SK-N-SH treated with all-trans-retinoic acid at 6 μM for 48 hours (cell line): Measurements from ENCODE around the gene GALNTL6.

Source experiments
- ATAC-seq: fragments of 200-7000 bp; cut with Tn5 transposase; 3 replicates; pipeline ENCODE4 v1.9.1; 2020; ENCODE audit warnings: mild to moderate bottlenecking, moderate library complexity
- ARNTL ChIP-seq: fragments of 450-650 bp; formaldehyde crosslinking; IDR thresholded peaks from 2 replicates; pipeline ENCODE4 v1.5.0; 2020; ENCODE audit warnings: low read depth, mild to moderate bottlenecking, moderate library complexity, borderline replicate concordance
- BACH2 ChIP-seq: fragments of 250-450 bp; sonication (Bioruptor Pico); IDR thresholded peaks from 2 replicates; pipeline ENCODE4 v1.9.0; 2021; ENCODE audit warnings: mild to moderate bottlenecking, borderline replicate concordance
- ESRRG ChIP-seq: fragments of 250-450 bp; sonication (Bioruptor Pico); IDR thresholded peaks from 2 replicates; pipeline ENCODE4 v1.6.1; 2021; ENCODE audit warnings: mild to moderate bottlenecking
- GLIS3 ChIP-seq: fragments of 250-450 bp; sonication (Bioruptor Pico); IDR thresholded peaks from 2 replicates; pipeline ENCODE4 v1.5.0; 2020; ENCODE audit warnings: mild to moderate bottlenecking, moderate library complexity
- ISL1 ChIP-seq: fragments of 250-450 bp; sonication (Bioruptor Pico); IDR thresholded peaks from 2 replicates; pipeline ENCODE4 v2.1.2; 2022; ENCODE audit warnings: mild to moderate bottlenecking, moderate library complexity
- OSR1 ChIP-seq: fragments of 250-450 bp; sonication (Bioruptor Pico); IDR thresholded peaks from 2 replicates; pipeline ENCODE4 v1.8.0; 2022; ENCODE audit warnings: moderate library complexity, mild to moderate bottlenecking, inconsistent platforms
- PATZ1 ChIP-seq: fragments of 250-450 bp; sonication (Bioruptor Pico); IDR thresholded peaks from 2 replicates; pipeline ENCODE4 v1.8.0; 2020; ENCODE audit warnings: mild to moderate bottlenecking, moderate library complexity, borderline replicate concordance
- PPARA ChIP-seq: fragments of 250-450 bp; sonication (Bioruptor Pico); IDR thresholded peaks from 2 replicates; pipeline ENCODE4 v1.5.0; 2020; ENCODE audit warnings: mild to moderate bottlenecking, borderline replicate concordance
- RARB ChIP-seq: fragments of 250-450 bp; sonication (Bioruptor Pico); IDR thresholded peaks from 2 replicates; pipeline ENCODE4 v1.8.0; 2021; ENCODE audit warnings: mild to moderate bottlenecking, moderate library complexity
- TCF4 ChIP-seq: fragments of 250-450 bp; sonication (Bioruptor Pico); IDR thresholded peaks from 2 replicates; pipeline ENCODE4 v1.8.0; 2021; ENCODE audit warnings: mild to moderate bottlenecking, moderate library complexity, borderline replicate concordance
- ZC3H10 ChIP-seq: fragments of 250-450 bp; sonication (Bioruptor Pico); IDR thresholded peaks from 2 replicates; pipeline ENCODE4 v1.5.1; 2021; ENCODE audit warnings: mild to moderate bottlenecking, moderate library complexity
- ZFP3 ChIP-seq: fragments of 250-450 bp; sonication (Bioruptor Pico); IDR thresholded peaks from 2 replicates; pipeline ENCODE4 v1.5.0; 2020; ENCODE audit warnings: mild to moderate bottlenecking, moderate library complexity
- ZFP30 ChIP-seq: fragments of 450-650 bp; formaldehyde crosslinking; IDR thresholded peaks from 2 replicates; pipeline ENCODE4 v1.5.0; 2022; ENCODE audit warnings: mild to moderate bottlenecking, moderate library complexity
- ZNF565 ChIP-seq: fragments of 450-650 bp; formaldehyde crosslinking; conservative IDR thresholded peaks from 2 replicates; pipeline ENCODE4 v1.5.0; 2020; ENCODE audit warnings: low read depth, mild to moderate bottlenecking, moderate library complexity
- ZNF70 ChIP-seq: fragments of 450-650 bp; formaldehyde crosslinking; IDR thresholded peaks from 2 replicates; pipeline ENCODE4 v1.5.0; 2020; ENCODE audit warnings: mild to moderate bottlenecking, moderate library complexity
- ZNF8 ChIP-seq: fragments of 450-650 bp; formaldehyde crosslinking; IDR thresholded peaks from 2 replicates; pipeline ENCODE4 v1.5.0; 2020; ENCODE audit warnings: mild to moderate bottlenecking, moderate library complexity
- TF ChIP-seq, protein P1 (sequence below): fragments of 250-450 bp; sonication (Bioruptor Pico); IDR thresholded peaks from 2 replicates; pipeline ENCODE4 v1.5.0; 2020; ENCODE audit warnings: mild to moderate bottlenecking, moderate library complexity
- TF ChIP-seq, protein P2 (sequence below): fragments of 250-450 bp; sonication (Bioruptor Pico); IDR thresholded peaks from 2 replicates; pipeline ENCODE4 v1.5.1; 2020; ENCODE audit warnings: low read depth, mild to moderate bottlenecking, moderate library complexity
- TF ChIP-seq, protein P3 (sequence below): fragments of 250-450 bp; sonication (Bioruptor Pico); IDR thresholded peaks from 2 replicates; pipeline ENCODE4 v1.5.1; 2021; ENCODE audit warnings: mild to moderate bottlenecking, moderate library complexity

Gene GALNTL6

DNA sequence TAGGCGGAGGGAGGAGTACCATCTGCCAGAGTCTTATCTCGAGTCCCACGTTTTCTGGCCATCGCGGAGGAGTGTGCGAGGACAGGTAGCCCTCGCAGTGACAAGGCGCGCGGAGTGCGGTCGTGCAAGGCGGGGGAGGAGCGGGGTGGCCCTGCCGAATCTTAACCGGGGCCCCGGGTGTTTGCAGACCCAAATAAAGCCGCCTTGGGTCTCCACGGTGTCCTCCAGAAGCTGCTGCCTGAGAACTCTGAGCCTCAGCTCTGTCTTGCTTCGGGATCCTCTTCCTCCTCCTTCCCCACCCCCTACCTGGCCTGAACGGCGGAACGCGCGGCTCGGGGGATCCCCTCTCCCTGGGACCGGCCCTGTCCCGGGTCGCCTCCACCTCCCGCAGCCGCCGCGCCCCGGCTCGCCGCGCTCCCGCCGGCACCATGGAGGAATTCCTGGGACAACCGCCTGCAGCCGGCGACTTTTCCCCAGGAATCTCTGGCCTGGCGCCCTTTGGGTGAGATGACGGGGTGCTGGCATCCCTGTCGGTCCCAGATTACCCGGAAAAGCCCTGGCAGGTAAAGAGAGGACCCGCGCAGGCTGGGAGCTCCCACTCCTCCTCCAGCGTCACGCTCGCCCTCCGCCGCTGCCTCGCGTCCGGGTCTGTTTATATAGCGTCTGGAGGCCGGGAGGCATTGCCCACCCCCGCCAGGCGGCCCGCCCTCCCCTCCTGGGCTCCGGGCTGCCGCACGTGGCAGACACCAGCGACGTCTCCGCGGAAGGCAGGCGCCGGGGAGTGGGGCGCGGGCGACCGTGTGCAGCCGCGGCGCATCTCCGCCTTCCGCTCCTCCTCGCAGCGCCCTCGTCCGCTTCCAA lies at the start of gene GALNTL6:
Gene GALNTL6, plus strand, starts transcription at position 740 of the 861 bp plus-strand sequence.
- peak; percentile 87 for ATAC-seq

DNA sequence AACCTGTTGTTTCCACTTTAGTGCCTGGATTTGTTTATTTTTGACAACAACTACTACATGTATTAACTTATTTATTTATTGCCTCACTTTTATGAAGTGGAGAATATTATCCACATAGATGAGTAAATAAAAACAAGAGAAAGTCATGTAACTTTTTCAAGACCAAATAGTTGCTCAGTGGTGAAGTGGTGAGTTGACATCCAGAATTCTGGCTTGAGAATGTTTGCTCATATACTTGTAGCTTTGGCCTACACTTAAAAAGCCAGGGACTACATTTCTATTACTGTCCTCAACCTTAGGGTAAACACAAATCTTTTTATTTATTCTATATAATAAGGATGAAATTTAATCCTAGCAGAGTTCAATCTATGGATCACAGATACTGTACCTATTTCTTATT lies 47.7 kb upstream of the GALNTL6 start:
- TF ChIP-seq TCF4 (no peak), ZNF70 (CRISPR knock-in tag) (no peak), ZNF8 (CRISPR knock-in tag) (no peak), ZC3H10 (CRISPR knock-in tag) (no peak), ESRRG (CRISPR knock-in tag) (no peak), ZFP3 (CRISPR knock-in tag) (no peak), PATZ1 (CRISPR knock-in tag) (no peak), ZFP30 (CRISPR knock-in tag) (no peak), RARB (CRISPR knock-in tag) (no peak), ARNTL (CRISPR knock-in tag) (no peak), BACH2 (CRISPR knock-in tag) (no peak), PPARA (CRISPR knock-in tag) (no peak)
- TF ChIP-seq, protein P1, sequence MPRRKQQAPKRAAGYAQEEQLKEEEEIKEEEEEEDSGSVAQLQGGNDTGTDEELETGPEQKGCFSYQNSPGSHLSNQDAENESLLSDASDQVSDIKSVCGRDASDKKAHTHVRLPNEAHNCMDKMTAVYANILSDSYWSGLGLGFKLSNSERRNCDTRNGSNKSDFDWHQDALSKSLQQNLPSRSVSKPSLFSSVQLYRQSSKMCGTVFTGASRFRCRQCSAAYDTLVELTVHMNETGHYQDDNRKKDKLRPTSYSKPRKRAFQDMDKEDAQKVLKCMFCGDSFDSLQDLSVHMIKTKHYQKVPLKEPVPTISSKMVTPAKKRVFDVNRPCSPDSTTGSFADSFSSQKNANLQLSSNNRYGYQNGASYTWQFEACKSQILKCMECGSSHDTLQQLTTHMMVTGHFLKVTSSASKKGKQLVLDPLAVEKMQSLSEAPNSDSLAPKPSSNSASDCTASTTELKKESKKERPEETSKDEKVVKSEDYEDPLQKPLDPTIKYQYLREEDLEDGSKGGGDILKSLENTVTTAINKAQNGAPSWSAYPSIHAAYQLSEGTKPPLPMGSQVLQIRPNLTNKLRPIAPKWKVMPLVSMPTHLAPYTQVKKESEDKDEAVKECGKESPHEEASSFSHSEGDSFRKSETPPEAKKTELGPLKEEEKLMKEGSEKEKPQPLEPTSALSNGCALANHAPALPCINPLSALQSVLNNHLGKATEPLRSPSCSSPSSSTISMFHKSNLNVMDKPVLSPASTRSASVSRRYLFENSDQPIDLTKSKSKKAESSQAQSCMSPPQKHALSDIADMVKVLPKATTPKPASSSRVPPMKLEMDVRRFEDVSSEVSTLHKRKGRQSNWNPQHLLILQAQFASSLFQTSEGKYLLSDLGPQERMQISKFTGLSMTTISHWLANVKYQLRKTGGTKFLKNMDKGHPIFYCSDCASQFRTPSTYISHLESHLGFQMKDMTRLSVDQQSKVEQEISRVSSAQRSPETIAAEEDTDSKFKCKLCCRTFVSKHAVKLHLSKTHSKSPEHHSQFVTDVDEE (CRISPR knock-in tag), result no peak
- TF ChIP-seq, protein P2, sequence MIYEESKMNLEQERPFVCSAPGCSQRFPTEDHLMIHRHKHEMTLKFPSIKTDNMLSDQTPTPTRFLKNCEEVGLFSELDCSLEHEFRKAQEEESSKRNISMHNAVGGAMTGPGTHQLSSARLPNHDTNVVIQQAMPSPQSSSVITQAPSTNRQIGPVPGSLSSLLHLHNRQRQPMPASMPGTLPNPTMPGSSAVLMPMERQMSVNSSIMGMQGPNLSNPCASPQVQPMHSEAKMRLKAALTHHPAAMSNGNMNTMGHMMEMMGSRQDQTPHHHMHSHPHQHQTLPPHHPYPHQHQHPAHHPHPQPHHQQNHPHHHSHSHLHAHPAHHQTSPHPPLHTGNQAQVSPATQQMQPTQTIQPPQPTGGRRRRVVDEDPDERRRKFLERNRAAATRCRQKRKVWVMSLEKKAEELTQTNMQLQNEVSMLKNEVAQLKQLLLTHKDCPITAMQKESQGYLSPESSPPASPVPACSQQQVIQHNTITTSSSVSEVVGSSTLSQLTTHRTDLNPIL (CRISPR knock-in tag), result no peak
- TF ChIP-seq, protein P3, sequence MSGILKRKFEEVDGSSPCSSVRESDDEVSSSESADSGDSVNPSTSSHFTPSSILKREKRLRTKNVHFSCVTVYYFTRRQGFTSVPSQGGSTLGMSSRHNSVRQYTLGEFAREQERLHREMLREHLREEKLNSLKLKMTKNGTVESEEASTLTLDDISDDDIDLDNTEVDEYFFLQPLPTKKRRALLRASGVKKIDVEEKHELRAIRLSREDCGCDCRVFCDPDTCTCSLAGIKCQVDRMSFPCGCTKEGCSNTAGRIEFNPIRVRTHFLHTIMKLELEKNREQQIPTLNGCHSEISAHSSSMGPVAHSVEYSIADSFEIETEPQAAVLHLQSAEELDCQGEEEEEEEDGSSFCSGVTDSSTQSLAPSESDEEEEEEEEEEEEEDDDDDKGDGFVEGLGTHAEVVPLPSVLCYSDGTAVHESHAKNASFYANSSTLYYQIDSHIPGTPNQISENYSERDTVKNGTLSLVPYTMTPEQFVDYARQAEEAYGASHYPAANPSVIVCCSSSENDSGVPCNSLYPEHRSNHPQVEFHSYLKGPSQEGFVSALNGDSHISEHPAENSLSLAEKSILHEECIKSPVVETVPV, result no peak
- no peak for ATAC-seq

More for the DNA sequence above, at the start of gene GALNTL6:
- TF ChIP-seq OSR1 (no peak), PPARA (CRISPR knock-in tag) (no peak)

DNA sequence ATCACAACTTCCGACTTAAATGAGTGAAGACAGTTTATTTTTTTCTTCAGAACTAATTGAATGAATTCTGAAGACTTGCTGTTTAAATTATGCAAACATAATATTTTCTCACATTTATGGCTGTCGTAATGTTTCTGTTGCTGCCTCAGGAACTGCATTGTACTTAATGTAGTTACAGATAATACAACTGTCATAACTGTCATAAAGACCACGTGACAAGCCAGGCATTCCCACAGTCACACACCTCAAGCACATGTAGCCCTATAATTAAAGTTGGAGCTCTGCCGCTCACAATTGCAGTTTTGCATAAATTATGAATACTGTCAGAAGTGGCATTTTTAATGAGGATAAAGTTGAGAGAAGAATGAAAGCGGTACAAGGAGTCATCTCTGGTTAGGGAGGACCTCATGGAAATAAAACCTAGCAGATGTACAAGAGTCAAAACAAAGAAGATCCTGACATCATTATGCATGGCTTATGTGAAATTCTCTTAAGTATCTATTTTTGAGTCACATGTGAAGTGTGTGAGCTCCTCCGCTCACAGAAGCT lies 38.5 kb upstream of the GALNTL6 start:
- no peak for ATAC-seq
- TF ChIP-seq ISL1 (no peak), TCF4 (no peak), ARNTL (CRISPR knock-in tag) (no peak)

GRCh38 chr4:171779301-171779700 lies 33.9 kb upstream of the GALNTL6 start:
- no peak for TF ChIP-seq ZC3H10 (CRISPR knock-in tag)
- TF ChIP-seq BACH2 (CRISPR knock-in tag), result no peak
- no peak for TF ChIP-seq ZNF565
- TF ChIP-seq ZFP30 (CRISPR knock-in tag), result no peak
- TF ChIP-seq ESRRG (CRISPR knock-in tag), result no peak
- TF ChIP-seq RARB (CRISPR knock-in tag), result no peak
- TF ChIP-seq ZNF70 (CRISPR knock-in tag), result no peak
- no peak for TF ChIP-seq GLIS3 (CRISPR knock-in tag)
- ATAC-seq, result no peak
